ENCODE results near the gene UBE3D.

- TF ChIP-seq CTCF (IDR thresholded peaks at IDR 0.05): no peak
- TF ChIP-seq CHD2 (IDR thresholded peaks at IDR 0.05; ENCODE audit: low read length, partially characterized antibody): no peak
- TF ChIP-seq EP300 (IDR thresholded peaks at IDR 0.05): no peak
- TF ChIP-seq PHF8 (IDR thresholded peaks at IDR 0.05; ENCODE audit: borderline replicate concordance, low read depth): no peak
- no peak for TF ChIP-seq MYC (IDR thresholded peaks at IDR 0.05; ENCODE audit: borderline replicate concordance, low read length)
- TF ChIP-seq RCOR1 (IDR thresholded peaks at IDR 0.05; ENCODE audit: low read depth, low read length): no peak
- TF ChIP-seq JUNB (IDR thresholded peaks at IDR 0.05): no peak
These were observed 32.9 kb upstream of the UBE3D start for GRCh38 chr6:83098589-83098988.

Measured in A549 (cell line).